ENCODE results near the gene SH3BP5. TPM values are rescaled to one million over a fixed set of nuclear protein-coding genes. Genes with fewer than 3 reads are reported as not detected.
"Not testable (repeated sequence)": the region's sequence is repeated elsewhere in the genome, so short reads cannot be mapped to it uniquely, and the experiment has no call there.

Gene SH3BP5
- total and polyA plus RNA-seq, 2 experiments from 2014 or later, result 37.8 to 39.2 TPM

DNA sequence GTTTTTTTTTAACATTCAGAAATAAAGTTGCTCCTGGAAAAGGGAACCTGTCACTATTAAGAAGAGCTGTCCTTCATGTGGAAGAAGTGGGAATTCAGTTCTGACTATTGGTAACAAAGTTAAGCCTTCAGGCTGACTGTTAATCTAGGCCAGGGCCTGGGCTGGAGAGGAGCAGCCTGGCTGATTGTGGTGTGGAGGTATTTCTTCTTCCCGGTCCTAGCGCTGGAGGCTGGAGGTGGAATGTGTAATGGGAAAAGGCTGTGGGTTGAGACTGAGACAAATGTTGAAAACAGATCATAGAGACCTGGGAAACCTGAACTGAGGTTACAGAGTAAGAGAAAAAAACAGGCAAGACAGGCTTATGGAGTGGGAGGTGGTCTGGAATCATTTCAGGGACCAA is 23.8 kb upstream of the SH3BP5 start:
- H3K9ac ChIP-seq, result no peak overlapping the region
- H4K20me1 ChIP-seq (ENCODE audit: insufficient read depth), result no peaks in the 10 kb centered on the region
- no peaks in the 10 kb centered on the region for H3K27me3 ChIP-seq (replicated peaks; ENCODE audit: insufficient read depth)
- H3K4me3 ChIP-seq, result no peak overlapping the region
- H3K9me2 ChIP-seq (ENCODE audit: insufficient read depth), result no peaks in the 10 kb centered on the region
- peaks cover 11% of the 10 kb centered on the region for H3K4me1 ChIP-seq (ENCODE audit: insufficient read depth)
- 74 to 83% methylated on average over 2 of the region's 2 CpGs for WGBS, 2 experiments (ENCODE audit: low coverage in 1 of 2, low lambda C conversion rate in 2 of 2, missing lambda C conversion rate in 2 of 2)
- H2AFZ ChIP-seq, result no peak overlapping the region
- H3K27ac ChIP-seq, result no peak overlapping the region
- no peak overlapping the region for H3K4me2 ChIP-seq (ENCODE audit: unreplicated experiment)
- no peak for TF ChIP-seq EZH2phosphoT487 (IDR thresholded peaks at IDR 0.05; ENCODE audit: insufficient read depth, low read depth)
- no peak for TF ChIP-seq EZH2 (IDR thresholded peaks at IDR 0.05; ENCODE audit: insufficient read depth, poor library complexity, severe bottlenecking)
- no peaks in the 10 kb centered on the region for H3K79me2 ChIP-seq (ENCODE audit: insufficient read depth)
- H3K9me3 ChIP-seq (ENCODE audit: low read depth), result no peaks in the 10 kb centered on the region
- no peak for DNase-seq
- H3K36me3 ChIP-seq (ENCODE audit: low read depth), result no peaks in the 10 kb centered on the region
- peaks cover 10% of the 10 kb centered on the region for H3F3A ChIP-seq (ENCODE audit: insufficient read depth)
- in situ Hi-C loops (cut with MboI), result no loop called here

DNA sequence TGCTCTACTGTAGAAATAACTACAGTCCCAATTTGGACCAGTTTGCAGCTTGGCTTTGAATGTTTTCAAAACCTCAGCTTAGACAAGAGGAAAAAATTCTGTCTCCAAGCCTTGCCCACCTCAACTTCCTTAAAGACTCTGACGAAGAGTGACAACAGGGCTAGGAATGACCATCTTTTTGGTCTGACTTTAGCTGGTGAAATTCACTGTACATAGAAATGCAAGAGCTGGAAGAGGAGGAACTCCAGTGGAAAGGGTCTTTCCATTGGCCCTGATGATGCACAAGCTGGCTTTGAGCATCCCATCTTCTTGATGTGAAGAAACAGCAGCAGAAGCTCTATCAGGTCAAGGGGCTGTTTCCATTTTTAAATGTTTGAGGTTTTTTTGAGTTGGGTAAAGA is 22.7 kb upstream of the SH3BP5 start:
- 70 to 76% methylated on average over 1 of the region's 1 CpG for WGBS, 2 experiments (ENCODE audit: low coverage in 1 of 2, low lambda C conversion rate in 2 of 2, missing lambda C conversion rate in 2 of 2)
- Histone ChIP-seq H2AFZ (no peak overlapping the region), H3K36me3 (ENCODE audit: low read depth) (no peaks in the 10 kb centered on the region), H3K9ac (no peak overlapping the region), H3K27me3 (replicated peaks; ENCODE audit: insufficient read depth) (no peaks in the 10 kb centered on the region), H4K20me1 (ENCODE audit: insufficient read depth) (no peaks in the 10 kb centered on the region), H3K27ac (no peak overlapping the region), H3K9me3 (ENCODE audit: low read depth) (no peaks in the 10 kb centered on the region), H3K79me2 (ENCODE audit: insufficient read depth) (no peaks in the 10 kb centered on the region), H3F3A (ENCODE audit: insufficient read depth) (no peaks in the 10 kb centered on the region), H3K4me2 (ENCODE audit: unreplicated experiment) (no peak overlapping the region), H3K4me3 (no peak overlapping the region), H3K4me1 (ENCODE audit: insufficient read depth) (no peaks in the 10 kb centered on the region), H3K9me2 (ENCODE audit: insufficient read depth) (no peaks in the 10 kb centered on the region)
- TF ChIP-seq EZH2phosphoT487 (IDR thresholded peaks at IDR 0.05; ENCODE audit: insufficient read depth, low read depth) (no peak), EZH2 (IDR thresholded peaks at IDR 0.05; ENCODE audit: insufficient read depth, poor library complexity, severe bottlenecking) (no peak)
- no peak for DNase-seq
- in situ Hi-C loops (cut with MboI), result no loop called here

DNA sequence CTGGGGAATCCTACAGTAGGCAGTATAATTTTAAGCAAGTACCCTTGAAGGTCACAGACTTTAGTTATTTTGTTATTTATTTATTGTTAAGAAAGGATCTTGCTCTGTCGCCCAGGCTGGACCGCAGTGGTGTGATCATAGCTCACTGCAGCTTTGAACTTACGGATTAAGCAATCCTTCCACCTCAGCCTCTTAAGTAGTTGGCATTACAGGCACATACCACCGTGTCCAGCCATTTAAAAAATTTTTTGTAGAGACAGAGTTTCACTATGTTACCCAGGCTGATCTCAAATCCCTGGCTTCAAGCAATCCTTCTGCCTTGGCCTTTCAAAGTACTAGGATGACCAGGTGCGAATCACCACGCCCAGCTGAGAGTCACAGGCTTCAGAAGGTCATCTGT is 22.1 kb upstream of the SH3BP5 start:
- TF ChIP-seq EZH2 (IDR thresholded peaks at IDR 0.05; ENCODE audit: insufficient read depth, poor library complexity, severe bottlenecking) (no peak), EZH2phosphoT487 (IDR thresholded peaks at IDR 0.05; ENCODE audit: insufficient read depth, low read depth) (no peak)
- no peaks in the 10 kb centered on the region for H3K27me3 ChIP-seq (replicated peaks; ENCODE audit: insufficient read depth)
- in situ Hi-C loops (cut with MboI), result no loop called here

DNA sequence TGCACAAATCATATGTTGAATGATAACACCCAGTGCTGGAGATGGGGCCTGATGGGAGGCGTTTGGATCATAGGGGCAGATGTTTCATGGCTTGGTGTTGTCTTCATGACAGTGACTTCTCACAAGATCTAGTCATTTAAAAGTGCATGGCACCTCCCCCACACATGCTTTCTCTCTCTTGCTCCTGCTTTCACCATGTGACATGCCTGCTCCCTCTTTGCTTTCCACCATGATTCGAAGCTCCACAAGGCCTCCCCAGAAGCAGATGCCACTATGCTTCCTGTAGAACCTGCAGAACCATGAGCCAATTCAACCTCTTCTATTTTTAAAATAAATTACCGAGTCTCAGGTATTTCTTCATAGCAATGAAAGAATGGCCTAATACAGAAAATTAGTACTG is 17.8 kb upstream of the SH3BP5 start:
- Histone ChIP-seq H3K9me2 (ENCODE audit: insufficient read depth) (no peaks in the 10 kb centered on the region), H3K4me3 (no peak overlapping the region), H3K27me3 (replicated peaks; ENCODE audit: insufficient read depth) (no peaks in the 10 kb centered on the region), H3K4me1 (ENCODE audit: insufficient read depth) (no peaks in the 10 kb centered on the region), H3K9ac (no peak overlapping the region), H3K79me2 (ENCODE audit: insufficient read depth) (no peaks in the 10 kb centered on the region), H3K4me2 (ENCODE audit: unreplicated experiment) (no peak overlapping the region), H3K27ac (no peak overlapping the region), H4K20me1 (ENCODE audit: insufficient read depth) (no peaks in the 10 kb centered on the region), H2AFZ (no peak overlapping the region), H3K36me3 (ENCODE audit: low read depth) (no peaks in the 10 kb centered on the region), H3K9me3 (ENCODE audit: low read depth) (no peaks in the 10 kb centered on the region), H3F3A (ENCODE audit: insufficient read depth) (no peaks in the 10 kb centered on the region)
- DNase-seq, result no peak
- in situ Hi-C loops (cut with MboI), result no loop called here
- TF ChIP-seq EZH2phosphoT487 (IDR thresholded peaks at IDR 0.05; ENCODE audit: insufficient read depth, low read depth) (no peak), EZH2 (IDR thresholded peaks at IDR 0.05; ENCODE audit: insufficient read depth, poor library complexity, severe bottlenecking) (no peak)
- 71% methylated on average over 3 of the region's 3 CpGs for WGBS, 2 experiments (ENCODE audit: low coverage in 1 of 2, low lambda C conversion rate in 2 of 2, missing lambda C conversion rate in 2 of 2)

More for the DNA sequence above, 22.1 kb upstream of the SH3BP5 start:
- WGBS, 2 experiments (ENCODE audit: low coverage in 1 of 2, low lambda C conversion rate in 2 of 2, missing lambda C conversion rate in 2 of 2), result 93 to 94% methylated on average over 6 of the region's 6 CpGs
- Histone ChIP-seq H3K4me1 (ENCODE audit: insufficient read depth) (no peaks in the 10 kb centered on the region), H3K9me3 (ENCODE audit: low read depth) (no peaks in the 10 kb centered on the region), H3K9me2 (ENCODE audit: insufficient read depth) (no peaks in the 10 kb centered on the region), H2AFZ (no peak overlapping the region), H3K9ac (no peak overlapping the region), H3K27ac (no peak overlapping the region), H3K4me2 (ENCODE audit: unreplicated experiment) (no peak overlapping the region), H3K4me3 (no peak overlapping the region), H3K36me3 (ENCODE audit: low read depth) (no peaks in the 10 kb centered on the region), H3K79me2 (ENCODE audit: insufficient read depth) (no peaks in the 10 kb centered on the region), H3F3A (ENCODE audit: insufficient read depth) (no peaks in the 10 kb centered on the region), H4K20me1 (ENCODE audit: insufficient read depth) (no peaks in the 10 kb centered on the region)
- no peak for DNase-seq

DNA sequence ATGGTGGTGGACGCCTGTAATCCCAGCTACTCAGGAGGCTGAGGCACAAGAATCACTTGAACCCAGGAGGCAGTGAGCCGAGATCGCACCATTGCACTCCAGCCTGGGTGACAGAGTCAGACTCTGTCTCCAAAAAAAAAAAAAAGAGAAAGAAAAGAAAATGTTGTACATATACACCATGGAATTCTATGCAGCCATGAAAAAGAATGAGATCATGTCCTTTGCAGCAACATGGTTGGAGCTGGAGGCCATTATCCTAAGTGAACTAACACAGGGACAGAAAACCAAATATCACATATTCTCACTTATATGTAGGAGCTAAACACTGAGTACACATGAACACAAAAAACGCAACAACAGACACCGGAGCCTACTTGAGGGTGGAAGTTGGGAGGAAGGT is 17.1 kb upstream of the SH3BP5 start:
- H3K36me3 ChIP-seq (ENCODE audit: low read depth); H3K4me3 ChIP-seq; H3K4me2 ChIP-seq (ENCODE audit: unreplicated experiment); H4K20me1 ChIP-seq (ENCODE audit: insufficient read depth); H2AFZ ChIP-seq; H3K9ac ChIP-seq; in situ Hi-C loops (cut with MboI); H3K27me3 ChIP-seq (replicated peaks; ENCODE audit: insufficient read depth); H3K9me3 ChIP-seq (ENCODE audit: low read depth); DNase-seq; H3K4me1 ChIP-seq (ENCODE audit: insufficient read depth); H3K79me2 ChIP-seq (ENCODE audit: insufficient read depth); H3K27ac ChIP-seq; H3F3A ChIP-seq (ENCODE audit: insufficient read depth); H3K9me2 ChIP-seq (ENCODE audit: insufficient read depth): not testable (repeated sequence)
- WGBS, 2 experiments (ENCODE audit: low coverage in 1 of 2, low lambda C conversion rate in 2 of 2, missing lambda C conversion rate in 2 of 2), result 92 to 99% methylated on average over 5 of the region's 5 CpGs
